GM21723 (cell line): ENCODE measurements around the gene ONECUT3.
"Not testable (repeated sequence)": the region's sequence is repeated elsewhere in the genome, so short reads cannot be mapped to it uniquely, and the experiment has no call there.

Experiments used
- ATAC-seq: cut with Tn5 transposase; IDR thresholded peaks from one replicate; pipeline ENCODE4 v1.9.1; 2021; ENCODE audit warnings: mild to moderate bottlenecking, moderate library complexity; ENCODE audit not compliant: unreplicated experiment

The ONECUT3 gene

GRCh38 chr19:1755467-1756171, 2.3 kb downstream of the ONECUT3 start:
- ATAC-seq, result no peak

- no peak for ATAC-seq
Measured at GRCh38 chr19:1756264-1756663, 3.0 kb downstream of the ONECUT3 start.

- ATAC-seq, result no peak
Measured at GRCh38 chr19:1756705-1757465, 3.6 kb downstream of the ONECUT3 start.

GRCh38 chr19:1757468-1758230, 4.3 kb downstream of the ONECUT3 start:
- ATAC-seq, result no peak

- no peak for ATAC-seq
Measured at GRCh38 chr19:1758231-1758577, 4.9 kb downstream of the ONECUT3 start.

GRCh38 chr19:1758959-1759903, 5.9 kb downstream of the ONECUT3 start:
- ATAC-seq, result no peak

- ATAC-seq, result no peak
Measured at GRCh38 chr19:1760020-1760419, 6.7 kb downstream of the ONECUT3 start.

- not testable (repeated sequence) for ATAC-seq
Measured at GRCh38 chr19:1760786-1761527, 7.7 kb downstream of the ONECUT3 start.

- no peak for ATAC-seq
Measured at GRCh38 chr19:1761528-1762242, 8.4 kb downstream of the ONECUT3 start.

GRCh38 chr19:1762243-1763117, 9.2 kb downstream of the ONECUT3 start:
- ATAC-seq, result no peak

- ATAC-seq, result no peak
Measured at GRCh38 chr19:1763648-1764639, 10.6 kb downstream of the ONECUT3 start.

- ATAC-seq, result no peak
Measured at GRCh38 chr19:1764729-1765128, 11.4 kb downstream of the ONECUT3 start.

GRCh38 chr19:1765232-1765903, 12.1 kb downstream of the ONECUT3 start:
- no peak for ATAC-seq

- no peak for ATAC-seq
Measured at GRCh38 chr19:1765904-1766799, 12.8 kb downstream of the ONECUT3 start.

- ATAC-seq, result no peak
Measured at GRCh38 chr19:1766800-1767352, 13.6 kb downstream of the ONECUT3 start.
